HL-60 (cell line): ENCODE results near the gene NADSYN1.
A peak's percentile ranks its signal among the peaks of the same experiment; 100 is the strongest.

ENCODE experiments used
- TF ChIP-seq, protein P1 (sequence below): IDR thresholded peaks from one replicate; pipeline ENCODE4 v1.5.1; 2011; ENCODE audit warnings: low read length, control low read depth, inconsistent platforms; ENCODE audit not compliant: insufficient read depth
- TF ChIP-seq, protein P2 (sequence below): IDR thresholded peaks from 2 replicates; pipeline ENCODE4 v1.6.1; 2012; ENCODE audit warnings: low read depth; ENCODE audit not compliant: insufficient replicate concordance

DNA sequence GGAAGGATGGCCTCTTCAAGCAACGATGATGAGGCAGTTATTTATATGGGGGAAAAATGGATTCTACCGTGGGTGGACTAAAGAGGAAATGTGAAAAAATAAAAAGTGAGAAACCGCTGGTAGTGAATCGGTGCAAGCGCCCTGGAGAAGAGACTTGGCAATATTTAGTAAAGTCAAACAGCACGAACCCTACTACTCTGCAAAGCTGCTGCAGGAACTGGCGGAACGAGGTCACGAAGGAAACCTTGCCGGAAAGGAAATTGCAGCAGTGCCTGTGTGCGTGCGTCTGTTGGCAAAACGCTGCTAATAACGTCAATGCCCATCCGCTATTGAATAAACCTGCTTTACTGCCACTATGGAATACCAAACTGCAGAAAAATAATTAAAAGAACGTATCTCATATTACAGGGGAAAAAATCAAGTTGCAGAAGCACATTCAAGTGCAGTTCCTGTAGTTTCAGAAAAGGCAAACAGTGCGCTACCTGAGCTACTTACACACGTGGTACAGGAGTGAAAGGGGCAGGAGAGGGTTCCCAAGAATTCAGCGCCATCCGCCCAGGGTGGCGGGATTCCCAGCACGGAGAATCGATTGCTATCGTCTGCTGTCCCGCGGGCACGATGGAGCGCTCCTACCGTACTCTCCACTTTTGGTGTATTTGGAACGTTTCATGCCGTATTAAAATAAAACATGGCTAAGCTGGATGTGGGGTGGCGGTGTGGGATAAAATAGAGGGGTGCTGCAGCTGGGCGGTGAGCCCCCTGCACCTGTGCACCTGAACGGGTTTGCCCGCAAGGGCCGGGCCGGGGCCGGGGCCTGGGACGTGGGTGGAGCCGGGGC, 585 bp upstream of the NADSYN1 start:
- TF ChIP-seq, protein P1, sequence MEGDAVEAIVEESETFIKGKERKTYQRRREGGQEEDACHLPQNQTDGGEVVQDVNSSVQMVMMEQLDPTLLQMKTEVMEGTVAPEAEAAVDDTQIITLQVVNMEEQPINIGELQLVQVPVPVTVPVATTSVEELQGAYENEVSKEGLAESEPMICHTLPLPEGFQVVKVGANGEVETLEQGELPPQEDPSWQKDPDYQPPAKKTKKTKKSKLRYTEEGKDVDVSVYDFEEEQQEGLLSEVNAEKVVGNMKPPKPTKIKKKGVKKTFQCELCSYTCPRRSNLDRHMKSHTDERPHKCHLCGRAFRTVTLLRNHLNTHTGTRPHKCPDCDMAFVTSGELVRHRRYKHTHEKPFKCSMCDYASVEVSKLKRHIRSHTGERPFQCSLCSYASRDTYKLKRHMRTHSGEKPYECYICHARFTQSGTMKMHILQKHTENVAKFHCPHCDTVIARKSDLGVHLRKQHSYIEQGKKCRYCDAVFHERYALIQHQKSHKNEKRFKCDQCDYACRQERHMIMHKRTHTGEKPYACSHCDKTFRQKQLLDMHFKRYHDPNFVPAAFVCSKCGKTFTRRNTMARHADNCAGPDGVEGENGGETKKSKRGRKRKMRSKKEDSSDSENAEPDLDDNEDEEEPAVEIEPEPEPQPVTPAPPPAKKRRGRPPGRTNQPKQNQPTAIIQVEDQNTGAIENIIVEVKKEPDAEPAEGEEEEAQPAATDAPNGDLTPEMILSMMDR = no peak
- TF ChIP-seq, protein P2, sequence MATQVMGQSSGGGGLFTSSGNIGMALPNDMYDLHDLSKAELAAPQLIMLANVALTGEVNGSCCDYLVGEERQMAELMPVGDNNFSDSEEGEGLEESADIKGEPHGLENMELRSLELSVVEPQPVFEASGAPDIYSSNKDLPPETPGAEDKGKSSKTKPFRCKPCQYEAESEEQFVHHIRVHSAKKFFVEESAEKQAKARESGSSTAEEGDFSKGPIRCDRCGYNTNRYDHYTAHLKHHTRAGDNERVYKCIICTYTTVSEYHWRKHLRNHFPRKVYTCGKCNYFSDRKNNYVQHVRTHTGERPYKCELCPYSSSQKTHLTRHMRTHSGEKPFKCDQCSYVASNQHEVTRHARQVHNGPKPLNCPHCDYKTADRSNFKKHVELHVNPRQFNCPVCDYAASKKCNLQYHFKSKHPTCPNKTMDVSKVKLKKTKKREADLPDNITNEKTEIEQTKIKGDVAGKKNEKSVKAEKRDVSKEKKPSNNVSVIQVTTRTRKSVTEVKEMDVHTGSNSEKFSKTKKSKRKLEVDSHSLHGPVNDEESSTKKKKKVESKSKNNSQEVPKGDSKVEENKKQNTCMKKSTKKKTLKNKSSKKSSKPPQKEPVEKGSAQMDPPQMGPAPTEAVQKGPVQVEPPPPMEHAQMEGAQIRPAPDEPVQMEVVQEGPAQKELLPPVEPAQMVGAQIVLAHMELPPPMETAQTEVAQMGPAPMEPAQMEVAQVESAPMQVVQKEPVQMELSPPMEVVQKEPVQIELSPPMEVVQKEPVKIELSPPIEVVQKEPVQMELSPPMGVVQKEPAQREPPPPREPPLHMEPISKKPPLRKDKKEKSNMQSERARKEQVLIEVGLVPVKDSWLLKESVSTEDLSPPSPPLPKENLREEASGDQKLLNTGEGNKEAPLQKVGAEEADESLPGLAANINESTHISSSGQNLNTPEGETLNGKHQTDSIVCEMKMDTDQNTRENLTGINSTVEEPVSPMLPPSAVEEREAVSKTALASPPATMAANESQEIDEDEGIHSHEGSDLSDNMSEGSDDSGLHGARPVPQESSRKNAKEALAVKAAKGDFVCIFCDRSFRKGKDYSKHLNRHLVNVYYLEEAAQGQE = peak; percentile 26
